RWPE2 (cell line): Measurements from ENCODE around the gene PPP1R7.

Source experiments
- ATAC-seq: fragments of 200-7000 bp; cut with Tn5 transposase; 3 replicates; pipeline ENCODE4 v1.9.1; 2021; ENCODE audit warnings: low read depth
- DNase-seq: peaks from one replicate; pipeline ENCODE4 v3.0.0-alpha.2; 2020; ENCODE audit warnings: low spot score
- H3K27ac ChIP-seq: fragments of 450-650 bp; 2 replicates; pipeline ENCODE4 v1.5.1; 2017; ENCODE audit warnings: mild to moderate bottlenecking; ENCODE audit not compliant: poor library complexity, severe bottlenecking
- H3K27me3 ChIP-seq: fragments of 250-450 bp; sonication (Bioruptor Pico); 2 replicates; pipeline ENCODE4 v1.5.1; 2021; ENCODE audit warnings: mild to moderate bottlenecking, moderate library complexity; ENCODE audit not compliant: insufficient read depth, poor library complexity, severe bottlenecking
- H3K36me3 ChIP-seq: fragments of 250-450 bp; sonication (Bioruptor Pico); 2 replicates; pipeline ENCODE4 v1.5.1; 2020; ENCODE audit warnings: low read depth, mild to moderate bottlenecking, moderate library complexity
- H3K4me1 ChIP-seq: fragments of 250-450 bp; sonication (Bioruptor Pico); 2 replicates; pipeline ENCODE4 v1.5.1; 2021; ENCODE audit warnings: mild to moderate bottlenecking, moderate library complexity; ENCODE audit not compliant: insufficient read depth, poor library complexity, severe bottlenecking
- H3K4me3 ChIP-seq: fragments of 250-450 bp; sonication (Bioruptor Pico); 2 replicates; pipeline ENCODE4 v1.5.1; 2021; ENCODE audit warnings: mild to moderate bottlenecking, moderate library complexity; ENCODE audit not compliant: severe bottlenecking
- H3K9me3 ChIP-seq: fragments of 250-450 bp; sonication (Bioruptor Pico); 2 replicates; pipeline ENCODE4 v1.5.1; 2021; ENCODE audit warnings: mild to moderate bottlenecking, moderate library complexity; ENCODE audit not compliant: severe bottlenecking
- CTCF ChIP-seq: fragments of 450-650 bp; IDR thresholded peaks from one replicate; pipeline ENCODE4 v1.5.1; 2017; ENCODE audit warnings: mild to moderate bottlenecking, moderate library complexity; ENCODE audit not compliant: poor library complexity, severe bottlenecking

PPP1R7 gene

GRCh38 chr2:241139531-241140444, 10.5 kb upstream of the PPP1R7 start:
- H3K27ac ChIP-seq, result no peak overlapping the region
- DNase-seq, result no peak
- no peaks in the 10 kb centered on the region for H3K4me1 ChIP-seq
- no peak overlapping the region for H3K4me3 ChIP-seq
- no peak for ATAC-seq
- no peaks in the 10 kb centered on the region for H3K9me3 ChIP-seq
- no peak for TF ChIP-seq CTCF
- no peaks in the 10 kb centered on the region for H3K27me3 ChIP-seq
- H3K36me3 ChIP-seq, result peaks cover 14% of the 10 kb centered on the region; the same call in 1 of the 2 replicates

GRCh38 chr2:241140445-241140840, 9.8 kb upstream of the PPP1R7 start:
- Histone ChIP-seq H3K9me3 (no peaks in the 10 kb centered on the region), H3K4me1 (no peaks in the 10 kb centered on the region), H3K4me3 (no peak overlapping the region), H3K27ac (no peak overlapping the region), H3K36me3 (peaks cover 14% of the 10 kb centered on the region; the same call in 1 of the 2 replicates), H3K27me3 (no peaks in the 10 kb centered on the region)
- no peak for DNase-seq
- ATAC-seq, result no peak
- TF ChIP-seq CTCF, result no peak

DNA sequence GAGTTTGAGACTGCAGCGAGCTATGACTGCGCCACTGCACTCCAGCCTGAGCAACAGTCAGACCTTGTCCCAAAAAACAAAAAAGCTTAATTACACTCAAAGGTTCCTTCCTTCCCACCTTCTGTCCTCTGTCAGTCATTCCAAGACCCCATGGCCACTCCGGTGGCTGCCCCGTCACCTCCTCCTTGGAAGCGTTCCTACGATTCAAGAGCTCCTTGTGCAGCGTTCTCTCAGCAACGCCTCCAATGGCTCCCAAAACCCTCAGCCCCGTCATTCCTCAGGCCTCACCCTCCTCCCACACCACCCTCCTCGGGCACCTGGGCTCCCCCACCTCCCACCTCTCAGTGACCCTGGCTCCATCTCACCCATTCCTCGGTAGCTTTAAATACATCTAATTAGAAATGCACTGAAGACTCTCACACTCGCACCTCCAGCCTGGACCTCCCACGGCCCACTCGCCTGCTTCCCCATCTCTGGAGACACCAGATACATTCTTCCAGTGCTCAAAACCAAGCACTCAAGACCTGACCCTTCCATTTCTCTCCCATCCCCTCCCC, 9.0 kb upstream of the PPP1R7 start:
- H3K27ac ChIP-seq, result no peak overlapping the region
- no peaks in the 10 kb centered on the region for H3K9me3 ChIP-seq
- peaks cover 11% of the 10 kb centered on the region; the same call in 1 of the 2 replicates for H3K36me3 ChIP-seq
- ATAC-seq (no peak), DNase-seq (no peak)
- H3K4me3 ChIP-seq, result no peak overlapping the region
- H3K27me3 ChIP-seq, result no peaks in the 10 kb centered on the region
- no peaks in the 10 kb centered on the region for H3K4me1 ChIP-seq
- TF ChIP-seq CTCF, result no peak

- DNase-seq (no peak), ATAC-seq (no peak)
- Histone ChIP-seq H3K27ac (no peak overlapping the region), H3K4me3 (no peak overlapping the region), H3K4me1 (no peaks in the 10 kb centered on the region), H3K27me3 (no peaks in the 10 kb centered on the region), H3K9me3 (no peaks in the 10 kb centered on the region), H3K36me3 (peaks cover 11% of the 10 kb centered on the region; the same call in 1 of the 2 replicates)
- no peak for TF ChIP-seq CTCF
These were observed 8.2 kb upstream of the PPP1R7 start for GRCh38 chr2:241142063-241142462.

GRCh38 chr2:241142593-241142992, 7.7 kb upstream of the PPP1R7 start:
- no peaks in the 10 kb centered on the region for H3K27me3 ChIP-seq
- H3K36me3 ChIP-seq, result peaks cover 11% of the 10 kb centered on the region; the same call in 1 of the 2 replicates
- no peak for TF ChIP-seq CTCF
- DNase-seq, result no peak
- no peak overlapping the region for H3K4me3 ChIP-seq
- H3K9me3 ChIP-seq, result no peaks in the 10 kb centered on the region
- ATAC-seq, result no peak
- no peak overlapping the region for H3K27ac ChIP-seq
- no peaks in the 10 kb centered on the region for H3K4me1 ChIP-seq
